Epithelial cell of esophagus (primary cell): Measurements from ENCODE around the gene ACBD6.

Experiments used
- DNase-seq: peaks from one replicate; pipeline ENCODE4 v3.0.0; 2010; ENCODE audit warnings: low read depth
- H3K4me3 ChIP-seq: 2 replicates; pipeline ENCODE4 v1.5.1; 2011; ENCODE audit warnings: mild to moderate bottlenecking, low read length, control low read depth
- TF ChIP-seq, protein P1 (sequence below): IDR thresholded peaks from 2 replicates; pipeline ENCODE4 v1.5.1; 2011; ENCODE audit warnings: low read depth, mild to moderate bottlenecking, low read length, control low read depth, inconsistent platforms; ENCODE audit not compliant: insufficient read depth; ENCODE audit errors: missing control alignments

Gene ACBD6

DNA sequence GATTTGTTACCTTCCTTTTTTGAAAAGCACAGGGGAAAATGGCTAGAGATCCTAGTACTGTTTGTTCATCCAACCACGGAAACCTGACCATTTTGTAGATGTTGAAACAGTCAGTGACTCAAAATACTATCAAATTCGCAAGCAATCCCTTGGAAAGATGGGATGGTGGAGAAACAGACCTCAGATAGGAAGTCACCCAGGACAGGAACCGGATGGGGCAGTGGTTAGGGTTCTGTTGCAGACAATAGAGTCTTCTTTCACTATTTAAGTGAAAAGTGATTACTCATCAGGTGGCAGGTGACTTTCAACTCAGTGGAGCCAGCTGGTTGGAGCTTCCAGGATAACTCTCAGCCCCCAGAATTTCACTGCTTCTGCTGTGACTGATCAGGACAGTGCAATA lies 255.3 kb downstream of the ACBD6 start:
- no peak overlapping the region for H3K4me3 ChIP-seq
- TF ChIP-seq, protein P1, sequence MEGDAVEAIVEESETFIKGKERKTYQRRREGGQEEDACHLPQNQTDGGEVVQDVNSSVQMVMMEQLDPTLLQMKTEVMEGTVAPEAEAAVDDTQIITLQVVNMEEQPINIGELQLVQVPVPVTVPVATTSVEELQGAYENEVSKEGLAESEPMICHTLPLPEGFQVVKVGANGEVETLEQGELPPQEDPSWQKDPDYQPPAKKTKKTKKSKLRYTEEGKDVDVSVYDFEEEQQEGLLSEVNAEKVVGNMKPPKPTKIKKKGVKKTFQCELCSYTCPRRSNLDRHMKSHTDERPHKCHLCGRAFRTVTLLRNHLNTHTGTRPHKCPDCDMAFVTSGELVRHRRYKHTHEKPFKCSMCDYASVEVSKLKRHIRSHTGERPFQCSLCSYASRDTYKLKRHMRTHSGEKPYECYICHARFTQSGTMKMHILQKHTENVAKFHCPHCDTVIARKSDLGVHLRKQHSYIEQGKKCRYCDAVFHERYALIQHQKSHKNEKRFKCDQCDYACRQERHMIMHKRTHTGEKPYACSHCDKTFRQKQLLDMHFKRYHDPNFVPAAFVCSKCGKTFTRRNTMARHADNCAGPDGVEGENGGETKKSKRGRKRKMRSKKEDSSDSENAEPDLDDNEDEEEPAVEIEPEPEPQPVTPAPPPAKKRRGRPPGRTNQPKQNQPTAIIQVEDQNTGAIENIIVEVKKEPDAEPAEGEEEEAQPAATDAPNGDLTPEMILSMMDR = no peak
- peak; percentile 23 for DNase-seq

GRCh38 chr1:180246579-180246978 lies 255.8 kb downstream of the ACBD6 start:
- DNase-seq = no peak
- no peak overlapping the region for H3K4me3 ChIP-seq
- TF ChIP-seq, protein P1 = no peak

DNA sequence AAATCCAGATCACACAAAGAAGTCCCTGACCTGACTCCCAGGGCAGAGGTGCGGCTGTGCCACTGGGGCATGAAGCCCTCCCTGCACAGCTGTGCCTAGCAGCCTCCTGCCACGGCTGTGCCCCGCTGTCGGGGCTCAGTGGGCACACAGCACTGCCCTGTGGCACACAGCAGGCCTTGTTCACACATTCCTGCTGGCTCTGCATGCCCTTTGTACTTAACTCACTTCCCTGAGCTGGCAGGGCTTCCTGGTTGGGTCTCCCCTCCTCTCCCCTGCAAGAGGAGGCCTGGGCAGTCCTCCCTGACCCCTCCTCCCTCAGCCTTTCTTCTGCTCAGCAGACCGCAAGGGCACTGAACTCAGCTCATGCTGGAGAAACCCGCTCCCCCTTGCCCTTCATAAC lies 257.5 kb downstream of the ACBD6 start:
- TF ChIP-seq, protein P1 = no peak
- no peak for DNase-seq
- H3K4me3 ChIP-seq = no peak overlapping the region

DNA sequence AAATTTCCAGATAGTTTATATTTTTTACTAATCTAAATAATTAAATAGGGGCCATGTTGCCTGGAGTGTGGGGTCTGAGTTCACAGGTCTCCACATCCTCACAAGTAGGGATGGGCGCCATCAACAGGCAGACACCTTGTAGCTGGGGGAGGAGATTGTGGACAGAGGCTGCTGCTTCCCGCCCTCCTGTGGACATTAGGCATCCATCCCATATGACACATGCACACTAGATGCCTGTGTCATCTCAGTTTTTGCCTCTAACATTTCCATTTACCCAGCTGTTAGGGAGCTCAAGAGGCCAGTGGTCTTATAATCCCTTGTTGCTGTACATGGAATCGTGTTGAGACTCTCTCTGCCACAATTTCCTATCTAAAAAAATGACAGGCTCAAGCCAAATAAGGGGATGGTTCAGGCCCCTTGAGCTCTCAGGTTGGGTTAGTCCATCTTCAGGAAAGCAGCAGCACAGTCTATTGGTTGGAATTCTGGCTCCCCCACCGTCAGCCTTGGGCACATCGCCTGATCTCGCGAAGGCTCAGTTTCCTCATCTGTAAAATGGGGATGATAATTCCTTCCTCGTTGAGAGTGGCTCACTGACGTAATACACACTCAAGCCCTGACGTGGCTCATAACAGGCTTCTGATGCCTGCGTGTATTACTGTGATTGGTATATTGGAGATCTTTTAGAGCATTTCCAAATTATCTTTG lies 258.7 kb downstream of the ACBD6 start:
- H3K4me3 ChIP-seq = no peak overlapping the region
- no peak for DNase-seq
- TF ChIP-seq, protein P1 = no peak

DNA sequence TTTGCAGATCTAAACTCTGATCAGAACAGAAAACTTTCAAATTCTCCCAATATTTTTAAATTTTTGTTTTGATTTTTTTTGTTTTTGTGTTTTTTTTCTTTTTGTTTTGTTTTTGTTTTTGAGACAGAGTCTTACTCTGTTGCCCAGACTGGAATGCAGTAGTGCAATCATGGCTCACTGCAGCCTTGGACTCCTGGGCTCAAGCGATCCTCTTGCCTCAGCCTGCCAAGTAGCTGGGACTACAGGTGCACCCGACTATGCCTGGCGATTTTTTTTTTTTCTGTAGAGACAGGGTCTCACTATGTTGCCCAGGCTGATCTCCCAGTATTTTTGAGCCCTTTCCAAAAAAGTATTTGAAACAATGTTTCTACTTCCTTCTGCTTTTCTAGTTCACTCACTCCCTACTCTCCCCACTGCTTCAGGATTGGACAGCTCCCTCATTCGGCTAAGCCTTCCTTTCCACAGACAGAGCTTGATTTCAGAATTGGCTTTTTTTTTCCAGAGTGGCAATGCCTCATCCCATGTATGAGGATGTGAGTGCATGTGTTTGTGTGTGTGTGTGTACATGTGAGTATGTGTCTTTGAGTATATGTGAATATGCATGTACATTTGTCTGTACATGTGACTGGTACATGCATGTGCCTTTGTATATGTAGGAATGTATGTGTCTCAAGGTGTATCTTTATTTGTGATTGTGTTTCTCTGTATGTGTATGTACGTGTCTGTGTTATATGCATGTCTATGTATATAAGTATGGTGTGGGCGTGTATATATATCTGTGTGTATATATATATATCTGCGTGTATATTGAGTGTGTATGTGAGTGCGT lies 260.4 kb downstream of the ACBD6 start:
- TF ChIP-seq, protein P1 = no peak
- peak; percentile 26 for DNase-seq
- no peak overlapping the region for H3K4me3 ChIP-seq

DNA sequence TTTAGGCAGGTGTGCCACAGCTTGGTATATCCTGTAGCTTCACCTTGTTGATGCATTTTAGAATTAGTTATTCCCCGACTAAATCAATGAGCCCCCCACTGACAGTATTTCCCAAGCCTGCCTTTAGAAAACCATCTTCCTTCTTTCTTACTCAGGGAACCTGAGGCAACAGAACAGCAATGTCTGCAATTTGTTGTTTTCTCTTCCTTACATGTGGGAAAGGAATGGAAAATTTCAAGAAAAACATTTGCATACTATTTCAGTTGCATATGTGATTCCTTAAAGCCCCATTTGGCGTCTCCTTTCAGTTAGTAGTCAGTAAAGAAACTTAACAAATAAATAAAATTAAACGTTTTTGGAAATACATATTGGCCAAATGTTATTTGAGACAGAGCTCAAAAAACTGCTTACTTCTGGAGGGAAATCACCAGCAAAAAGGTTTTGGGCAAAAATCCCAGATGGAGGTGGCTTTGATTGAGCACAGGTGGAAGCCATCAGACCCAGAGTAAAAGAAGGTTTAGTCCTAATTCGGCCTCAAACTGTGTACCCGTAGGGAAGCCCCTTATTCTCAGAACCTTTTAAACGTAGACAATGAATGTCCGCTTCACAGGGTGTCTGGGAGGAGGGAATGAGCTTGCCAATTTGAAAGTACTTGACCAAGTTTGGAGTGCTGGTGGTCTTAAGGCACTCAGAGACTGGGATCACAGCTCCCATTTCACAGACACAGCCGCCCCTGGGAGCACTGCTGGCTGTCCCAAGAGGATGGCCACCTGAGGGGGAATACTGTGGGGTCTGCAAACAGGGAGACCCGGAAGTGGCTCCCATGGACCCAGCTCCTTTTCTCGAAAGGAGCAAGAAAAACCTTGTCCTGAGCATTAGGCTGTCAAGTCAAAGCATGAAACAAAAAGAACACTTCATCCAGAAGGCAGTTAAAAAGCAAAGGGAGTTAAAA lies 263.0 kb downstream of the ACBD6 start:
- no peak overlapping the region for H3K4me3 ChIP-seq

More for the DNA sequence above, 263.0 kb downstream of the ACBD6 start:
- TF ChIP-seq, protein P1 = no peak
- DNase-seq = no peak
